HG02759 (cell line): ENCODE measurements around the gene ISM1.
"Not testable (repeated sequence)": the region's sequence is repeated elsewhere in the genome, so short reads cannot be mapped to it uniquely, and the experiment has no call there.

Source experiments
- ATAC-seq: cut with Tn5 transposase; IDR thresholded peaks from one replicate; pipeline ENCODE4 v1.9.1; 2021; ENCODE audit warnings: mild to moderate bottlenecking, moderate library complexity; ENCODE audit not compliant: unreplicated experiment

Gene ISM1

GRCh38 chr20:13221313-13221672 lies 219 bp downstream of the ISM1 start:
- ATAC-seq, result peak; percentile 54

- ATAC-seq, result peak; percentile 93
Measured at GRCh38 chr20:13221673-13222318, 722 bp downstream of the ISM1 start.

GRCh38 chr20:13222319-13222716 lies 1.2 kb downstream of the ISM1 start:
- no peak for ATAC-seq

GRCh38 chr20:13223736-13224520 lies 2.9 kb downstream of the ISM1 start:
- ATAC-seq, result no peak

- no peak for ATAC-seq
Measured at GRCh38 chr20:13226367-13226766, 5.3 kb downstream of the ISM1 start.

GRCh38 chr20:13228771-13229170 lies 7.7 kb downstream of the ISM1 start:
- ATAC-seq, result no peak

- ATAC-seq, result no peak
Measured at GRCh38 chr20:13229538-13229937, 8.5 kb downstream of the ISM1 start.

GRCh38 chr20:13231031-13231752 lies 10.1 kb downstream of the ISM1 start:
- no peak for ATAC-seq

- ATAC-seq, result no peak
Measured at GRCh38 chr20:13232999-13233398, 11.9 kb downstream of the ISM1 start.

GRCh38 chr20:13234961-13235360 lies 13.9 kb downstream of the ISM1 start:
- no peak for ATAC-seq

- not testable (repeated sequence) for ATAC-seq
Measured at GRCh38 chr20:13236360-13236759, 15.3 kb downstream of the ISM1 start.

GRCh38 chr20:13236990-13237720 lies 16.1 kb downstream of the ISM1 start:
- ATAC-seq, result no peak

GRCh38 chr20:13238001-13238653 lies 17.1 kb downstream of the ISM1 start:
- no peak for ATAC-seq

GRCh38 chr20:13243826-13244376 lies 22.8 kb downstream of the ISM1 start:
- no peak for ATAC-seq

GRCh38 chr20:13245250-13245723 lies 24.2 kb downstream of the ISM1 start:
- ATAC-seq, result no peak

GRCh38 chr20:13249118-13249797 lies 28.2 kb downstream of the ISM1 start:
- ATAC-seq, result no peak

GRCh38 chr20:13249798-13250170 lies 28.7 kb downstream of the ISM1 start:
- ATAC-seq, result no peak

- no peak for ATAC-seq
Measured at GRCh38 chr20:13250251-13250650, 29.2 kb downstream of the ISM1 start.

- no peak for ATAC-seq
Measured at GRCh38 chr20:13251106-13251903, 30.2 kb downstream of the ISM1 start.
